H9 (cell line): ENCODE results near the gene MAPK12. TPM values are rescaled to one million over a fixed set of nuclear protein-coding genes. Genes with fewer than 3 reads are reported as not detected.

Source experiments
- DNase-seq: peaks from one replicate; pipeline ENCODE4 v3.0.0-alpha.2; 2017
- H2AFZ ChIP-seq: one replicate; pipeline ENCODE4 v1.6.1; 2013; ENCODE audit warnings: mild to moderate bottlenecking, low read length, control low read depth, moderate library complexity
- H2AK5ac ChIP-seq: 2 replicates; pipeline ENCODE4 v1.6.1; 2013; ENCODE audit warnings: low read length, control low read depth, mixed read lengths; ENCODE audit not compliant: insufficient read length
- H2BK120ac ChIP-seq: one replicate; pipeline ENCODE4 v1.6.1; 2013; ENCODE audit warnings: low read depth, mild to moderate bottlenecking, low read length, control low read depth, inconsistent platforms; ENCODE audit not compliant: poor library complexity, severe bottlenecking
- H2BK12ac ChIP-seq: 2 replicates; pipeline ENCODE4 v1.6.1; 2013; ENCODE audit warnings: low read length, control low read depth, mixed read lengths, low read depth; ENCODE audit not compliant: insufficient read length
- H2BK15ac ChIP-seq: 2 replicates; pipeline ENCODE4 v1.6.1; 2013; ENCODE audit warnings: low read depth, low read length, control low read depth
- H2BK20ac ChIP-seq: one replicate; pipeline ENCODE4 v1.6.1; 2013; ENCODE audit warnings: low read depth, mild to moderate bottlenecking, low read length, control low read depth, inconsistent platforms; ENCODE audit not compliant: poor library complexity, severe bottlenecking
- H2BK5ac ChIP-seq: 2 replicates; pipeline ENCODE4 v1.6.1; 2013; ENCODE audit warnings: low read length, control low read depth, mixed read lengths; ENCODE audit not compliant: insufficient read length
- H3K14ac ChIP-seq: 2 replicates; pipeline ENCODE4 v1.6.1; 2013; ENCODE audit warnings: low read length, control low read depth; ENCODE audit not compliant: insufficient read depth
- H3K18ac ChIP-seq: 2 replicates; pipeline ENCODE4 v1.6.1; 2013; ENCODE audit warnings: low read depth, mild to moderate bottlenecking, mixed read lengths, low read length, control low read depth; ENCODE audit not compliant: insufficient read length
- H3K23ac ChIP-seq: 2 replicates; pipeline ENCODE4 v1.6.1; 2013; ENCODE audit warnings: low read length, control low read depth, mixed read lengths, low read depth; ENCODE audit not compliant: insufficient read length
- H3K23me2 ChIP-seq: 2 replicates; pipeline ENCODE4 v1.6.1; 2013; ENCODE audit warnings: low read depth, mild to moderate bottlenecking, mixed read lengths, low read length, control low read depth; ENCODE audit not compliant: insufficient read length, poor library complexity, severe bottlenecking
- H3K27ac ChIP-seq: 2 replicates; pipeline ENCODE4 v1.5.1; 2013; ENCODE audit warnings: low read length, control low read depth, mixed read lengths, low read depth; ENCODE audit not compliant: insufficient read length
- H3K27me3 ChIP-seq: 2 replicates; pipeline ENCODE4 v1.6.1; 2013; ENCODE audit warnings: low read length, control low read depth, inconsistent platforms; ENCODE audit not compliant: insufficient read depth
- H3K4ac ChIP-seq: 2 replicates; pipeline ENCODE4 v1.6.1; 2013; ENCODE audit warnings: low read depth, mild to moderate bottlenecking, control low read depth, inconsistent platforms, low read length, moderate library complexity
- H3K4me1 ChIP-seq: 2 replicates; pipeline ENCODE4 v1.6.1; 2013; ENCODE audit warnings: low read length, control low read depth, inconsistent platforms; ENCODE audit not compliant: insufficient read depth
- H3K4me2 ChIP-seq: 2 replicates; pipeline ENCODE4 v1.6.1; 2013; ENCODE audit warnings: low read length, control low read depth, mixed read lengths; ENCODE audit not compliant: insufficient read length, insufficient read depth
- H3K56ac ChIP-seq: 2 replicates; pipeline ENCODE4 v1.6.1; 2013; ENCODE audit warnings: low read depth, mild to moderate bottlenecking, mixed read lengths, low read length, control low read depth; ENCODE audit not compliant: insufficient read length
- H3K79me1 ChIP-seq: 2 replicates; pipeline ENCODE4 v1.6.1; 2013; ENCODE audit warnings: low read depth, mild to moderate bottlenecking, moderate library complexity, low read length, control low read depth, inconsistent platforms; ENCODE audit not compliant: insufficient read depth, poor library complexity, severe bottlenecking
- H3K79me2 ChIP-seq: 2 replicates; pipeline ENCODE4 v1.6.1; 2013; ENCODE audit warnings: low read length, control low read depth, inconsistent platforms; ENCODE audit not compliant: insufficient read depth
- H3K9ac ChIP-seq: 2 replicates; pipeline ENCODE4 v1.6.1; 2013; ENCODE audit warnings: low read length, control low read depth, mixed read lengths; ENCODE audit not compliant: insufficient read length; ENCODE audit errors: extremely low read depth
- H3K9me3 ChIP-seq: one replicate; pipeline ENCODE4 v1.6.1; 2013; ENCODE audit warnings: low read depth, low read length, inconsistent platforms; ENCODE audit not compliant: control insufficient read depth
- H3T11ph ChIP-seq: one replicate; pipeline ENCODE4 v1.6.1; 2013; ENCODE audit warnings: mild to moderate bottlenecking, low read length, control low read depth, inconsistent platforms
- H4K20me1 ChIP-seq: one replicate; pipeline ENCODE4 v1.6.1; 2013; ENCODE audit not compliant: control insufficient read depth, insufficient read length, insufficient read depth
- H4K5ac ChIP-seq: 2 replicates; pipeline ENCODE4 v1.6.1; 2013; ENCODE audit warnings: low read depth, mild to moderate bottlenecking, mixed read lengths, low read length, control low read depth; ENCODE audit not compliant: insufficient read length
- H4K8ac ChIP-seq: replicated peaks from 2 replicates; pipeline ENCODE4 v1.6.1; 2013; ENCODE audit warnings: low read length, control low read depth, mixed read lengths, low read depth; ENCODE audit not compliant: insufficient read length
- H4K91ac ChIP-seq: 2 replicates; pipeline ENCODE4 v1.6.1; 2013; ENCODE audit warnings: low read depth, mild to moderate bottlenecking, moderate library complexity, mixed read lengths, low read length, control low read depth; ENCODE audit not compliant: insufficient read length
- H3K27ac Mint-ChIP-seq, 3 experiments: 2 replicates in 2 of 3; 3 replicates in 1 of 3; pipeline ENCODE4 v1.8.0; 2020 to 2021; ENCODE audit warnings: mixed read lengths in 3 of 3, mild to moderate bottlenecking in 1 of 3, moderate library complexity in 1 of 3
- H3K27me3 Mint-ChIP-seq: 2 replicates; pipeline ENCODE4 v1.8.0; 2021; ENCODE audit warnings: low read depth, mild to moderate bottlenecking, moderate library complexity, mixed read lengths
- H3K36me3 Mint-ChIP-seq, 3 experiments: 2 replicates in 2 of 3; 3 replicates in 1 of 3; pipeline ENCODE4 v1.8.0; 2020 to 2021; ENCODE audit warnings: low read depth in 3 of 3, mixed read lengths in 3 of 3; ENCODE audit not compliant: insufficient read depth in 1 of 3
- H3K4me1 Mint-ChIP-seq, 2 experiments: 2 replicates each; pipeline ENCODE4 v1.8.0; 2020; ENCODE audit warnings: mixed read lengths in 2 of 2
- H3K4me3 Mint-ChIP-seq, 2 experiments: 2 replicates in 1 of 2; 3 replicates in 1 of 2; pipeline ENCODE4 v1.8.0; 2020 to 2021; ENCODE audit warnings: mild to moderate bottlenecking in 2 of 2, mixed read lengths in 2 of 2, moderate library complexity in 1 of 2
- H3K9me3 Mint-ChIP-seq, 2 experiments: 2 replicates in 1 of 2; 3 replicates in 1 of 2; pipeline ENCODE4 v1.8.0; 2020; ENCODE audit warnings: mild to moderate bottlenecking in 2 of 2, mixed read lengths in 2 of 2, moderate library complexity in 1 of 2
- WGBS: extraction: QIAGEN DNeasy Blood & Tissue Kit; methylation state at CpG from one replicate; pipeline ENCODE4 v1.1.7; 2013; ENCODE audit warnings: missing lambda C conversion rate, low lambda C conversion rate, mixed read lengths; ENCODE audit not compliant: insufficient read length; ENCODE audit errors: extremely low coverage; 5-methylcytosine and 5-hydroxymethylcytosine counted together
- total RNA-seq: library from RNA; stranded (reverse); gene quantifications from 2 replicates; pipeline ENCODE4 v1.2.1, GENCODE V29; 2021
- TF ChIP-seq, protein P1 (sequence below): fragments of 200-600 bp; sonication (generic); conservative IDR thresholded peaks from 3 replicates; pipeline ENCODE4 v1.8.0; 2021; ENCODE audit warnings: antibody characterized with exemption, mild to moderate bottlenecking

Gene MAPK12
- total RNA-seq, 1 experiment from 2014 or later, result 31.3 TPM

DNA sequence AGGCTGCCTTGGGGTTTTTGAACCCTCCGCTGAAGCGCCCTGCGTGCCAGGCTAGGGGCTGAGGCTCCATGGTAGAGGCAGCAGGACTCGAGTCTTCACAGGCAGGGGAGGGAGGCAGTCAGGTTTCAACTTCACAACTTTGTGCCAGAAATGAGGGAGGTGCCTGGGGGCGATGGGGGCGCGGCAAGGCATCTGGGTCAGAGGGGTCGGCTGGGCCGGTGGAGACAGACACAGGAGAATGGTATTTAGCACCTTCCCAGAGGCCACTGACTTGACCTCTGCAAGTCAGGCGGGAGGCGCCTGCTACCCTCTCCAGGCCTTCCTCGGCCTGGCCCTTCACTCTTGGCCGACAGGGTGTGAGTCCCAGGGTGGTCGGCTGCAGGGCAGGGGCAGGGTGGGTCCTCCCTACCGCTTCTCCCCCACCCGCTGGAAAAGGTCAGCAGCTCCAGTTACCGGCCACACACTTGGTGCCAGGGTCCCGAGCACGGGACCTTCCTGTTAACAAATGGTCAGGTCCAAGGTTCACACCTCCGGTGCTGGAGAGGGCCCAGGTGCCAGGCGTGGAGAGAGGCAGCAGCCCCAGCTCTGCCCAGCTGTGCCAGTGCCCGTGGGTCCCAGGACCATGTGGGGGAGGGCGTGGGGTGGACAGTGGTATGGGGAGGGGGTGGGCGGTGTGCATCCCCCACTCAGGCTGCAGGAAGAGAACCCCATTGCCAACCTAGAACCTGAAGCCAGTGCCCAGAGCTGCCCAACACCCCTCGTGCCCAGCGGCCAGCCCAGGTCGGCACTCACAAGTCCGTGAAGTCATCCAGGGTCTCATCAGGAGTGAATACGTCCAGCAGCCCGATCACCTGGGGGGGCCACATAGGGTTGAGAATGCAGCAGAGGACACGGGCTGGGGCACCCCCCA lies 3.8 kb downstream of the MAPK12 start:
- no peak overlapping the region for H3K56ac ChIP-seq
- H3K9ac ChIP-seq, result no peak overlapping the region
- no peak overlapping the region for H2BK15ac ChIP-seq
- Mint-ChIP-seq H3K27ac (no peak overlapping the region), H3K4me3 (no peak overlapping the region), H3K36me3 (peaks cover 0 to 3% (median 0%) of the 10 kb centered on the region in 3 experiments; a peak in 2 of 7 replicates), H3K4me1 (peaks cover 6 to 8% of the 10 kb centered on the region in 2 experiments), H3K9me3 (no peaks in the 10 kb centered on the region; a peak in 1 of 5 replicates), H3K27me3 (peaks cover 23% of the 10 kb centered on the region)
- no peak overlapping the region; the same call in 1 of the 2 replicates for H3K14ac ChIP-seq
- no peak overlapping the region for H3K18ac ChIP-seq
- H3K27me3 ChIP-seq, result no peaks in the 10 kb centered on the region
- H4K91ac ChIP-seq, result no peak overlapping the region
- H3K23ac ChIP-seq, result no peak overlapping the region
- H3K4me2 ChIP-seq, result no peak overlapping the region
- H2AK5ac ChIP-seq, result no peak overlapping the region
- no peaks in the 10 kb centered on the region for H4K20me1 ChIP-seq
- H3K23me2 ChIP-seq, result peaks cover 8% of the 10 kb centered on the region
- H4K5ac ChIP-seq, result no peak overlapping the region
- no peak overlapping the region for H2BK5ac ChIP-seq
- no peak overlapping the region for H3K4ac ChIP-seq
- WGBS, result no CpG with 5 or more reads among the region's 31 CpGs
- H3K79me1 ChIP-seq, result no peaks in the 10 kb centered on the region
- no peak overlapping the region for H3T11ph ChIP-seq
- no peaks in the 10 kb centered on the region for H3K4me1 ChIP-seq
- DNase-seq, result no peak
- no peak overlapping the region for H2BK120ac ChIP-seq
- no peak overlapping the region for H4K8ac ChIP-seq
- H2BK20ac ChIP-seq, result no peak overlapping the region
- H3K9me3 ChIP-seq, result no peaks in the 10 kb centered on the region
- TF ChIP-seq, protein P1, sequence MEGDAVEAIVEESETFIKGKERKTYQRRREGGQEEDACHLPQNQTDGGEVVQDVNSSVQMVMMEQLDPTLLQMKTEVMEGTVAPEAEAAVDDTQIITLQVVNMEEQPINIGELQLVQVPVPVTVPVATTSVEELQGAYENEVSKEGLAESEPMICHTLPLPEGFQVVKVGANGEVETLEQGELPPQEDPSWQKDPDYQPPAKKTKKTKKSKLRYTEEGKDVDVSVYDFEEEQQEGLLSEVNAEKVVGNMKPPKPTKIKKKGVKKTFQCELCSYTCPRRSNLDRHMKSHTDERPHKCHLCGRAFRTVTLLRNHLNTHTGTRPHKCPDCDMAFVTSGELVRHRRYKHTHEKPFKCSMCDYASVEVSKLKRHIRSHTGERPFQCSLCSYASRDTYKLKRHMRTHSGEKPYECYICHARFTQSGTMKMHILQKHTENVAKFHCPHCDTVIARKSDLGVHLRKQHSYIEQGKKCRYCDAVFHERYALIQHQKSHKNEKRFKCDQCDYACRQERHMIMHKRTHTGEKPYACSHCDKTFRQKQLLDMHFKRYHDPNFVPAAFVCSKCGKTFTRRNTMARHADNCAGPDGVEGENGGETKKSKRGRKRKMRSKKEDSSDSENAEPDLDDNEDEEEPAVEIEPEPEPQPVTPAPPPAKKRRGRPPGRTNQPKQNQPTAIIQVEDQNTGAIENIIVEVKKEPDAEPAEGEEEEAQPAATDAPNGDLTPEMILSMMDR, result no peak
- no peaks in the 10 kb centered on the region for H3K79me2 ChIP-seq
- H2AFZ ChIP-seq, result no peak overlapping the region
- no peak overlapping the region for H2BK12ac ChIP-seq
- no peak overlapping the region for H3K27ac ChIP-seq
